Endothelial cell of umbilical vein (primary cell): ENCODE measurements around the gene KIF6. TPM values are rescaled to one million over a fixed set of nuclear protein-coding genes. Genes with fewer than 3 reads are reported as not detected.

Experiments
- BruUV-seq: library from RNA; stranded (reverse); fragments of 400-500 nt; replicated peaks from 2 replicates; lab custom pipeline; 2021; lab: Mats Ljungman, UMichigan
- CTCF ChIA-PET: fragments of 300-600, 350-600 bp; sonication (Branson Sonifier 250); formaldehyde crosslinking; loops from one replicate; lab custom pipeline; 2021; ENCODE audit warnings: antibody characterized with exemption, inconsistent platforms; lab: Charles Lee
- POLR2A ChIA-PET: fragments of 300-600, 350-600 bp; sonication (Branson Sonifier 250); formaldehyde crosslinking; loops from one replicate; lab custom pipeline; 2021; ENCODE audit warnings: antibody characterized with exemption, inconsistent platforms; lab: Charles Lee
- DNase-seq: peaks from one replicate; pipeline ENCODE4 v3.0.0-alpha.2; 2011; ENCODE audit warnings: low read depth, low spot score
- FAIRE-seq: peaks from 2 replicates; lab custom pipeline; 2011; peaks lifted over from hg19 to GRCh38; lab: Jason Lieb, UNC
- H2AFZ ChIP-seq: 2 replicates; pipeline ENCODE4 v1.6.0; 2012; ENCODE audit warnings: low read depth, low read length, control low read depth, inconsistent platforms
- H3K27ac ChIP-seq: 2 replicates; pipeline ENCODE4 v1.5.1; 2011; ENCODE audit warnings: low read depth, mild to moderate bottlenecking, control low read depth, low read length, moderate library complexity; ENCODE audit not compliant: insufficient read depth
- H3K27me3 ChIP-seq, 2 experiments: 2 replicates each; pipeline versions ENCODE4 v1.6.0 to v1.6.1; 2011; ENCODE audit warnings: low read length in 2 of 2, mixed read lengths in 1 of 2; ENCODE audit not compliant: control insufficient read depth in 2 of 2, insufficient read depth in 2 of 2
- H3K36me3 ChIP-seq, 2 experiments: 2 replicates in 1 of 2; 3 replicates in 1 of 2; pipeline ENCODE4 v1.5.1; 2011; ENCODE audit warnings: low read length in 2 of 2, mild to moderate bottlenecking in 1 of 2, moderate library complexity in 1 of 2; ENCODE audit not compliant: control insufficient read depth in 2 of 2, insufficient read depth in 2 of 2; ENCODE audit errors: extremely low read depth in 1 of 2
- H3K4me1 ChIP-seq: 3 replicates; pipeline ENCODE4 v1.5.1; 2011; ENCODE audit warnings: mild to moderate bottlenecking, low read length; ENCODE audit not compliant: control insufficient read depth, insufficient read depth; ENCODE audit errors: extremely low read depth
- H3K4me2 ChIP-seq: 2 replicates; pipeline ENCODE4 v1.6.1; 2011; ENCODE audit warnings: low read length, control low read depth, mixed read lengths; ENCODE audit not compliant: insufficient read depth
- H3K4me3 ChIP-seq, 3 experiments: fragments of 200-600 bp in 1 of 3; sonication (generic), shearing (Covaris generic) in 1 of 3; replicated peaks in 1 of 3; 2 replicates each; pipeline ENCODE4 v1.5.1; 2011 to 2016; ENCODE audit warnings: control low read depth in 3 of 3, low read length in 3 of 3, mild to moderate bottlenecking in 2 of 3, inconsistent platforms in 1 of 3, low read depth in 1 of 3, moderate library complexity in 1 of 3; ENCODE audit not compliant: insufficient read depth in 1 of 3
- H3K79me2 ChIP-seq: 2 replicates; pipeline ENCODE4 v1.6.0; 2012; ENCODE audit warnings: low read length, inconsistent platforms; ENCODE audit not compliant: control insufficient read depth, insufficient read depth
- H3K9ac ChIP-seq: replicated peaks from 2 replicates; pipeline ENCODE3; 2011; ENCODE audit warnings: low read length, control low read depth; ENCODE audit not compliant: insufficient read depth; ENCODE audit errors: extremely low read depth
- H3K9me1 ChIP-seq: replicated peaks from 3 replicates; pipeline ENCODE4 v1.6.0; 2011; ENCODE audit warnings: mild to moderate bottlenecking, low read length; ENCODE audit not compliant: control insufficient read depth, insufficient read depth; ENCODE audit errors: extremely low read depth
- H3K9me3 ChIP-seq: replicated peaks from 2 replicates; pipeline ENCODE4 v1.5.1; 2012; ENCODE audit warnings: low read length, inconsistent platforms; ENCODE audit not compliant: control insufficient read depth, insufficient read depth
- H4K20me1 ChIP-seq: replicated peaks from 2 replicates; pipeline ENCODE3; 2011; ENCODE audit warnings: mild to moderate bottlenecking, low read length; ENCODE audit not compliant: control insufficient read depth, insufficient read depth; ENCODE audit errors: extremely low read depth
- EZH2 ChIP-seq: IDR thresholded peaks from 2 replicates; pipeline ENCODE4 v1.6.1; 2012; ENCODE audit warnings: borderline replicate concordance, low read depth, mild to moderate bottlenecking, moderate library complexity, low read length, inconsistent platforms; ENCODE audit not compliant: severe bottlenecking
- FOS ChIP-seq: IDR thresholded peaks from 2 replicates; pipeline ENCODE4 v1.6.1; 2011; ENCODE audit warnings: mild to moderate bottlenecking, low read length, moderate library complexity, borderline replicate concordance; ENCODE audit not compliant: insufficient read depth
- GATA2 ChIP-seq: IDR thresholded peaks from 2 replicates; pipeline ENCODE4 v1.7.0; 2011; ENCODE audit warnings: low read depth, mild to moderate bottlenecking, moderate library complexity, mixed read lengths, low read length; ENCODE audit not compliant: insufficient read length, insufficient read depth
- JUN ChIP-seq: IDR thresholded peaks from 2 replicates; pipeline ENCODE4 v1.6.1; 2011; ENCODE audit warnings: borderline replicate concordance, low read depth; ENCODE audit not compliant: insufficient read length, insufficient read depth
- MYC ChIP-seq: IDR thresholded peaks from one replicate; pipeline ENCODE4 v1.6.1; 2011; ENCODE audit warnings: mild to moderate bottlenecking, low read depth, low read length
- POLR2A ChIP-seq: IDR thresholded peaks from 2 replicates; pipeline ENCODE4 v1.6.1; 2012; ENCODE audit warnings: low read depth, mild to moderate bottlenecking, control low read depth, low read length
- POLR2AphosphoS5 ChIP-seq: IDR thresholded peaks from 2 replicates; pipeline ENCODE4 v1.6.1; 2012; ENCODE audit warnings: low read depth, mild to moderate bottlenecking, control low read depth, low read length, moderate library complexity; ENCODE audit not compliant: insufficient read depth
- dilution Hi-C: fragments of 300-500 bp; cut with MboI; formaldehyde crosslinking; loops from one replicate; pipeline ENCODE4 v1.15.0; 2019; ENCODE audit warnings: low sequenced_read_pairs; ENCODE audit not compliant: extremely low pct_ligation_motif_present
- intact Hi-C: fragments of 100-400 bp; cut with micrococcal nuclease; formaldehyde crosslinking; loops from one replicate; pipeline ENCODE4 v1.10.0; 2022
- polyA plus RNA-seq, 4 experiments: library from polyadenylated mRNA; depleted of rRNA in 3 of 4; stranded (reverse) in 3 of 4; unstranded in 1 of 4; fragments of >200 nt; gene quantifications; 2 replicates each; pipeline versions ENCODE4 v1.2.1 to v1.2.3, GENCODE V29; 2011 to 2012; ENCODE audit warnings: missing spikeins in 1 of 4
- total RNA-seq: library from RNA; stranded (reverse); gene quantifications from 2 replicates; pipeline ENCODE4 v1.2.3, GENCODE V29; 2021
- TF ChIP-seq, protein P1 (sequence below): IDR thresholded peaks from 2 replicates; pipeline ENCODE4 v1.6.1; 2011; ENCODE audit not compliant: insufficient read depth, insufficient read length
- TF ChIP-seq, protein P2 (sequence below), 2 donors: IDR thresholded peaks; 1 replicate in 1 of 2; 2 replicates in 1 of 2; pipeline ENCODE4 v1.5.1; 2011; ENCODE audit warnings: low read length in 2 of 2, mild to moderate bottlenecking in 2 of 2, moderate library complexity in 2 of 2, control low read depth in 1 of 2, inconsistent platforms in 1 of 2, low read depth in 1 of 2; ENCODE audit not compliant: insufficient read depth in 1 of 2; ENCODE audit errors: extremely low read depth in 1 of 2

KIF6 gene
- total and polyA plus RNA-seq, 2 donors (not counting 3 experiments of a cell fraction or from before 2014, with no cell fraction given): not detected

DNA sequence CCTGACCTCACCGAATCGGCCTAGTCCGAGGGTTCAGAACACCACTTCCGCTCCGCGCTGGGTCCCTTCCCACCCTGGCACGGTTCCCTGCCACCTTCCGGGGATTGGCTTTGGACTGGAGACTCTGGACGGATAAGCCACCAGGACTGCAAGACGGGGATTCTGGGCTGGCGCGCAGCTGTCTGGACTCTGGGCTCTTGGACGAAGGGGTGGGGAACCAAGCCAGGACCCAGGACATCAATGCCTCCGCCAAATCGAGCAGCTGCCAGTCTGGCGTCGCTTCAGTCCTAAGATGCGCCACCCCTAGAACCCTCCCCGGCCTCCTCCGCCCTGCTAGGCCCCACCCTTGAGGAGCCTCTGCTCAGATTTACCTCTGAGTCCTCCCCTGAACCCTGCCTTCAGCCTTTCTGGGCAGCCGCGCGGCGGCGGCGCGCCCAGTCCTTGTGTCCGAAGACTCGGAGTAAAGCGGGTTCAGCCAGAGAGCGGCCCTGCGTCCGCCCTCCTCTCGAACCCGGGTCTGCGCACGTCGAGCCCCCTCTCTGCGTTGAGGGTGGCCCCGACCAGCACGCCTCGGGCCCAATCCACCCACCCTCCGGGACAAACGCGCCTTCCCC lies 412.2 kb downstream of the KIF6 start:
- dilution Hi-C loops: no loop called here

More for the DNA sequence above, 412.2 kb downstream of the KIF6 start:
- ChIA-PET POLR2A (no interaction called here), CTCF (interaction anchor here (0.8 to 1.3 kb wide), 2 partner anchors 12 to 147 kb away, joined by 3 read pairs; no protein-coding TSS in a partner anchor)
- Histone ChIP-seq H3K4me2 (no peak overlapping the region), H2AFZ (no peak overlapping the region), H3K27me3 (peaks cover 19 to 24% of the 10 kb centered on the region in 2 experiments), H3K9me1 (no peaks in the 10 kb centered on the region), H3K9me3 (no peaks in the 10 kb centered on the region), H3K27ac (no peak overlapping the region), H3K4me1 (no peaks in the 10 kb centered on the region), H3K4me3 (no peak overlapping the region), H3K9ac (no peak overlapping the region), H4K20me1 (no peaks in the 10 kb centered on the region), H3K79me2 (no peaks in the 10 kb centered on the region), H3K36me3 (no peaks in the 10 kb centered on the region)
- FAIRE-seq (no peak), DNase-seq (no peak)
- intact Hi-C loops: no loop called here
- no TSS peak for BruUV-seq
- TF ChIP-seq JUN (no peak), EZH2 (no peak), FOS (no peak), MYC (no peak), POLR2AphosphoS5 (no peak), POLR2A (no peak), GATA2 (no peak)
- TF ChIP-seq, protein P1, sequence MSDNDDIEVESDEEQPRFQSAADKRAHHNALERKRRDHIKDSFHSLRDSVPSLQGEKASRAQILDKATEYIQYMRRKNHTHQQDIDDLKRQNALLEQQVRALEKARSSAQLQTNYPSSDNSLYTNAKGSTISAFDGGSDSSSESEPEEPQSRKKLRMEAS: no peak
- TF ChIP-seq, protein P2, sequence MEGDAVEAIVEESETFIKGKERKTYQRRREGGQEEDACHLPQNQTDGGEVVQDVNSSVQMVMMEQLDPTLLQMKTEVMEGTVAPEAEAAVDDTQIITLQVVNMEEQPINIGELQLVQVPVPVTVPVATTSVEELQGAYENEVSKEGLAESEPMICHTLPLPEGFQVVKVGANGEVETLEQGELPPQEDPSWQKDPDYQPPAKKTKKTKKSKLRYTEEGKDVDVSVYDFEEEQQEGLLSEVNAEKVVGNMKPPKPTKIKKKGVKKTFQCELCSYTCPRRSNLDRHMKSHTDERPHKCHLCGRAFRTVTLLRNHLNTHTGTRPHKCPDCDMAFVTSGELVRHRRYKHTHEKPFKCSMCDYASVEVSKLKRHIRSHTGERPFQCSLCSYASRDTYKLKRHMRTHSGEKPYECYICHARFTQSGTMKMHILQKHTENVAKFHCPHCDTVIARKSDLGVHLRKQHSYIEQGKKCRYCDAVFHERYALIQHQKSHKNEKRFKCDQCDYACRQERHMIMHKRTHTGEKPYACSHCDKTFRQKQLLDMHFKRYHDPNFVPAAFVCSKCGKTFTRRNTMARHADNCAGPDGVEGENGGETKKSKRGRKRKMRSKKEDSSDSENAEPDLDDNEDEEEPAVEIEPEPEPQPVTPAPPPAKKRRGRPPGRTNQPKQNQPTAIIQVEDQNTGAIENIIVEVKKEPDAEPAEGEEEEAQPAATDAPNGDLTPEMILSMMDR (IDR thresholded peaks at IDR 0.05; ENCODE audit: extremely low read depth in 1 of 2, insufficient read depth in 1 of 2, low read depth in 1 of 2, low read length in 2 of 2): no peak
